HG03469 (cell line): Measurements from ENCODE around the gene TMEM123.

Source experiments
- ATAC-seq: cut with Tn5 transposase; IDR thresholded peaks from one replicate; pipeline ENCODE4 v1.9.1; 2021; ENCODE audit warnings: mild to moderate bottlenecking, moderate library complexity, moderate number of reproducible peaks; ENCODE audit not compliant: unreplicated experiment

Gene TMEM123

GRCh38 chr11:102428696-102429095 is 23.9 kb downstream of the TMEM123 start:
- no peak for ATAC-seq

GRCh38 chr11:102427068-102427467 is 25.5 kb downstream of the TMEM123 start:
- ATAC-seq, result no peak

- no peak for ATAC-seq
These were observed 26.0 kb downstream of the TMEM123 start for GRCh38 chr11:102426570-102426969.

- ATAC-seq, result no peak
These were observed 26.6 kb downstream of the TMEM123 start for GRCh38 chr11:102426000-102426399.

- no peak for ATAC-seq
These were observed 28.6 kb downstream of the TMEM123 start for GRCh38 chr11:102423936-102424335.

GRCh38 chr11:102422817-102423712 is 29.5 kb downstream of the TMEM123 start:
- ATAC-seq, result no peak

GRCh38 chr11:102421261-102421660 is 31.3 kb downstream of the TMEM123 start:
- no peak for ATAC-seq

- ATAC-seq, result peak; percentile 76
These were observed 32.0 kb downstream of the TMEM123 start for GRCh38 chr11:102420547-102420946.

GRCh38 chr11:102419181-102419580 is 33.4 kb downstream of the TMEM123 start:
- ATAC-seq, result no peak

GRCh38 chr11:102416976-102417375 is 35.6 kb downstream of the TMEM123 start:
- ATAC-seq, result no peak

GRCh38 chr11:102415304-102415916 is 37.2 kb downstream of the TMEM123 start:
- ATAC-seq, result no peak

GRCh38 chr11:102414559-102414958 is 38.0 kb downstream of the TMEM123 start:
- ATAC-seq, result no peak

- ATAC-seq, result no peak
These were observed 39.1 kb downstream of the TMEM123 start for GRCh38 chr11:102413497-102413896.

GRCh38 chr11:102411142-102411541 is 41.4 kb downstream of the TMEM123 start:
- no peak for ATAC-seq

GRCh38 chr11:102410382-102410784 is 42.2 kb downstream of the TMEM123 start:
- ATAC-seq, result no peak

- no peak for ATAC-seq
These were observed 44.2 kb downstream of the TMEM123 start for GRCh38 chr11:102408339-102408738.

- ATAC-seq, result no peak
These were observed 44.7 kb downstream of the TMEM123 start for GRCh38 chr11:102407901-102408300.

- ATAC-seq, result no peak
These were observed 46.5 kb downstream of the TMEM123 start for GRCh38 chr11:102406099-102406498.

- no peak for ATAC-seq
These were observed 47.1 kb downstream of the TMEM123 start for GRCh38 chr11:102405501-102405900.

- no peak for ATAC-seq
These were observed 50.0 kb downstream of the TMEM123 start for GRCh38 chr11:102402548-102402947.

GRCh38 chr11:102401905-102402304 is 50.7 kb downstream of the TMEM123 start:
- ATAC-seq, result no peak

GRCh38 chr11:102400603-102401002 is 52.0 kb downstream of the TMEM123 start:
- ATAC-seq, result no peak
